Activated naive CD4-positive, alpha-beta T cell treated with anti-CD3 and anti-CD28 coated beads, Interleukin-2, amount 10 ng/mL, durations not matched to agents 7 days and 5 days (primary cell): Measurements from ENCODE around the gene DTX1.

ENCODE experiments used
- CTCF ChIA-PET: fragments of 350-600 bp; sonication (Branson Sonifier 250); formaldehyde crosslinking; loops from one replicate; lab custom pipeline; 2021; ENCODE audit warnings: antibody characterized with exemption; lab: Charles Lee
- DNase-seq: peaks from one replicate; pipeline ENCODE4 v3.0.0-alpha.2; 2020
- H3K27ac Mint-ChIP-seq: one replicate; pipeline ENCODE4 v1.8.0; 2021; ENCODE audit warnings: mild to moderate bottlenecking, moderate library complexity, mixed read lengths
- H3K27me3 Mint-ChIP-seq: one replicate; pipeline ENCODE4 v1.8.0; 2021; ENCODE audit warnings: mild to moderate bottlenecking, mixed read lengths
- H3K36me3 Mint-ChIP-seq: one replicate; pipeline ENCODE4 v1.8.0; 2021; ENCODE audit warnings: mixed read lengths
- H3K4me1 Mint-ChIP-seq: one replicate; pipeline ENCODE4 v1.8.0; 2021; ENCODE audit warnings: mixed read lengths
- H3K4me3 Mint-ChIP-seq: one replicate; pipeline ENCODE4 v1.8.0; 2021; ENCODE audit warnings: mild to moderate bottlenecking, moderate library complexity, mixed read lengths
- H3K9me3 Mint-ChIP-seq: one replicate; pipeline ENCODE4 v1.8.0; 2021; ENCODE audit warnings: mixed read lengths

The DTX1 gene

DNA sequence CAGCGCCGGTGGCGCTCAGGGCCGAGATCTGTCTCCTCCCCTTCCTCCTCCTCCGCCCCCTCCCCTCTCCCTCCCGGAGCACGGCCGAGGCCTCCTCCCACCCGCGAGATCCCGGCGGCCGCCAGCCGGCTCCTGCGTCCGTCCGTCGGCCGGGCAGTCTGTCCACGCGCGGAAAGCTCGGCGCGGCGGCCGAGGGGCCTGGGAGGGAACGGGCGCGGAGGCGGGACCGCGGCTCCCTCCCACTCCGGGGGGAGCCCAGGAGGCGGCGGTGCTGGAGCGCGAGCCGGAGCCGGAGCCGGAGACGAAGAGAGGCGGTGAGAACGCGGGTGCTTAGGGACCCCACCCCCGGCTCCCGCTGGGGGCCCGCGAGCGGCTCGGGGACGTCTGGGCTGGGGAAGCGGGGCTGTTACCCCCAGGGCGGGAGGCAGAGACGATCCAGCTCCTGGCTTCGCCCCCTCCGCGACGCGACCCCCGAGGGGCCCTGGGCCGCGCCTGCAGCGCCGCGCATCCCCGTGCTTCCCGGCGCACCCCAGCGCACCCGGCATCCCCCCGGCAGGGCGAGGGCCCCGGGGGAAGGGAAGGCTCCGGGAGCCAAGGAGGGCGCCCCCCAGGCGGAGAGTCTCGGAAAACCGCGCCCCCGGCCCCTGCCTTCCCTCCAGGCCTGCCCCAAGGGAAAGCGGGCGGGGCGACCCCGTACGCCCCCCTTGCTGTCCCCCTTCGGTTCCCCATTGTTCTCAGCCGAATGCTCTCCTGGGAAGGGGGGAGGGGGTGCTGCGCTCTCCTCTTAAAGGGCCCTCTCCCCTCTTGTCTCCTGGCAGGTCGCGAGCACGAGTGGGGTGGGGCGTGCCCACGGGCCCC is at the start of gene DTX1:
Gene DTX1, plus strand, starts transcription at position 100 of the 858 bp plus-strand sequence. CDS start 1,463 bp downstream, outside the sequence.
- Mint-ChIP-seq H3K27ac (no peak within 1 kb of the TSS), H3K4me3 (peak within 1 kb of the TSS; percentile 52), H3K4me1 (peaks cover 4% of the 10 kb centered on the region), H3K27me3 (peaks cover 47% of the 10 kb centered on the region), H3K36me3 (no peaks in the 10 kb centered on the region), H3K9me3 (no peaks in the 10 kb centered on the region)
- CTCF ChIA-PET, result no interaction called here
- peak; percentile 43 for DNase-seq

DNA sequence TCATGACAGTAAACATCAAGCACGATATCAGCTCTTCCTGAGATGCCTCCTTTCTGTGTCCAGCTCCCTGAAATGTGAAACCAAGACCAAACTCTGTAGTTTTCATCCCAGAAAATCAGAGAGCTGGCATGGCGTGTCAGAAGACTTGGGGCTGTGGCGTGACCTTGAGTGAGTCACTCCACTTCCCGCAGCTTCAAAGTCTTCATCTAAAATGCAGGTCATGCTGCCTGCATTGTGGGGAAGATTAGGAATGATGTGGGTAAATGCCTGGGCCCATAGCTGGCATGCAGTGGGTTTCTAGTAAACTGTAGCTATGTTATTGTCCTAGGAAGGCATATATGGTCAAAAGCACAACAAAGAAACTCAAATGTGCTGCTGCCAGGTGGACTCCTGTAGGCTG is 49.4 kb upstream of the DTX1 start:
- Mint-ChIP-seq H3K9me3 (peaks cover 14% of the 10 kb centered on the region), H3K27ac (no peak overlapping the region), H3K4me3 (no peak overlapping the region), H3K4me1 (no peaks in the 10 kb centered on the region), H3K27me3 (no peaks in the 10 kb centered on the region), H3K36me3 (peaks cover 91% of the 10 kb centered on the region)
- DNase-seq, result no peak
- CTCF ChIA-PET, result interaction anchor here (1.1 to 5.7 kb wide), 2 partner anchors 14 to 107 kb away, joined by 3 to 42 read pairs; no protein-coding TSS in a partner anchor

DNA sequence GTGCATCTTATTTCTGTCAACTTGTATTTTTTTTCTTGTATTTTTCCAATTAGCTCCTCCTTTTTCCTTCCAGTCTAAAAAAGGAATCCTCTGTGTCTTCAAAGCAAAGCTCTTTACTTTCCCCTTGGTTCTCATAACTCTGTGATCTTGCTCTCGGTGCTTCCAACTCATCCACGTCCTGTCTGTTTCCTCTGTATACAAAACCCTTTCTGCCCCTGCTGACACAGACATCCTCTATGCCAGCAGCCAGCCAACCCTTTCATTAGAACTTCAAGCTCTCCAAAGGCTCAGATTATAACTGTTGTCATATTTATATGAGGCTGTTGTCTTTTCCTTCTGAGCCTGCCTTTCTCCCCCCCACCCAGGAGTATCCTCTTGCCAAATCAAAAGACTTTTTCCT is 45.8 kb upstream of the DTX1 start:
- no peak for DNase-seq
- H3K9me3 Mint-ChIP-seq, result peaks cover 14% of the 10 kb centered on the region
- peaks cover 4% of the 10 kb centered on the region for H3K27me3 Mint-ChIP-seq
- H3K4me1 Mint-ChIP-seq, result no peaks in the 10 kb centered on the region
- H3K4me3 Mint-ChIP-seq, result no peak overlapping the region
- CTCF ChIA-PET, result interaction anchor here (2.2 kb wide), 1 partner anchor 17 kb away, joined by 8 read pairs; no protein-coding TSS in a partner anchor
- no peak overlapping the region for H3K27ac Mint-ChIP-seq
- peaks cover 63% of the 10 kb centered on the region for H3K36me3 Mint-ChIP-seq

DNA sequence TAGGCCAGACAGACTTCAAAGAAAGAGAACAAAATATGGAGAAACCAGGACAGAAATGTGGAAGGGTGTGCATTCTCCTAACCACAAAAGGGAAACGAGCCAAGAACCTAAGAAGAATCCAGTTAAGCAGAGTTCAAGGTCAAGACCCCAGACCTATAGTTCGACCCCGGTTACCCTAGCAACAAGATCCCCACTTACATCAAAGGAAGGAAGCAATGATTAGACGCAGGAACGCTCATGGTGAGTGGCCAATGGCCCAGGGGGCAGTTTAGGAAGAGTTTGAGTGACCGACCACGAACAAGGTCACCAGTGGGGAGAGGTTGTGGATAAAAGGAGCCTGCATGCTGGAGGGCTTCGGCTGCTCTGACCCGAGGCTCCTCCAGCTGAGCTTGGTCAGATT is 42.0 kb upstream of the DTX1 start:
- Mint-ChIP-seq H3K27ac (no peak overlapping the region), H3K27me3 (peaks cover 4% of the 10 kb centered on the region), H3K4me1 (no peaks in the 10 kb centered on the region), H3K36me3 (peaks cover 30% of the 10 kb centered on the region), H3K4me3 (no peak overlapping the region), H3K9me3 (peaks cover 14% of the 10 kb centered on the region)
- CTCF ChIA-PET, result interaction anchor here (1.0 kb wide), 1 partner anchor 21 kb away, joined by 3 read pairs; no protein-coding TSS in a partner anchor
- no peak for DNase-seq

DNA sequence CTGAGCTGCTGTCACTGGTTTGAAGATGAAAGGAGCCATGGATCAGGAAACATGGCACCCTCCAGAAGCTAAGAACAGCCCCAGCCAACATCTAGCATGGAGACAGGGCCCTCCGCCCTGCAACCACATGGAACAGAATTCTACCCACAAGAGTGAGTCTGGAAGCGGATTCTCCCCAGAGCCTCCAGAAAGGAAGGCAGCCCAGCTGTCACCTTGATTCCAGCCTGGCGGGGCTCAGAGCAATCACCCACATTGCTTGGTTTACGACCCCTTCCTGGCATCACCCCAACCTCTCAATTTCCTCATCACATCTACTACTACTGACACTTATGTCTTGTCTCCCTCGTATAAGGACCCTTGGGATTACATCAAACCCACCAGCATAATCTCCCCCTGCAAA is 39.7 kb upstream of the DTX1 start:
- CTCF ChIA-PET, result interaction anchor here (1.0 kb wide), 1 partner anchor 24 kb away, joined by 3 read pairs; no protein-coding TSS in a partner anchor
- DNase-seq, result no peak
- H3K36me3 Mint-ChIP-seq, result peaks cover 8% of the 10 kb centered on the region
- H3K27ac Mint-ChIP-seq, result no peak overlapping the region
- no peak overlapping the region for H3K4me3 Mint-ChIP-seq
- peaks cover 4% of the 10 kb centered on the region for H3K27me3 Mint-ChIP-seq
- H3K9me3 Mint-ChIP-seq, result peaks cover under 1% of the 10 kb centered on the region
- no peaks in the 10 kb centered on the region for H3K4me1 Mint-ChIP-seq

DNA sequence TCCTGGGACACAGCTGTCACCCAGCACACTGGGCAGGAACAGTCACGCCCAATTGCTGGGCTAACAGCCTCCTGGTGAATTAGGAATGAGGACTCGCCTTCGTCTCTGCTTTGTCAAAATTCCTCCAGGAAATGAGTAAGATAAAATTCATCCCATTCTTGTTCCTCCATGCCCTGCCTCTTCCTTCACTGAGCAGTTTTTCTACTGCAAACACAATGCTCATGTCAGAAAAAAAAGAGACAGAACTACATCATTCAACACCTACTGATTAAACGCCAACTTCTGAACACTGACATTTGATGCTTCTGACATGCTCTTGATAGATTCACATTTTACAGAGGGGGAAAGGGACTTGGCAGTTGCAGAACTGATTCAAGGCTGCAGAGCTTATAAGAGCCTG is 37.5 kb upstream of the DTX1 start:
- Mint-ChIP-seq H3K9me3 (no peaks in the 10 kb centered on the region), H3K4me3 (no peak overlapping the region), H3K36me3 (no peaks in the 10 kb centered on the region), H3K27ac (no peak overlapping the region), H3K4me1 (peaks cover 4% of the 10 kb centered on the region), H3K27me3 (peaks cover 12% of the 10 kb centered on the region)
- DNase-seq, result no peak
- CTCF ChIA-PET, result interaction anchor here (1.5 kb wide), 1 partner anchor 26 kb away, joined by 5 read pairs; no protein-coding TSS in a partner anchor

DNA sequence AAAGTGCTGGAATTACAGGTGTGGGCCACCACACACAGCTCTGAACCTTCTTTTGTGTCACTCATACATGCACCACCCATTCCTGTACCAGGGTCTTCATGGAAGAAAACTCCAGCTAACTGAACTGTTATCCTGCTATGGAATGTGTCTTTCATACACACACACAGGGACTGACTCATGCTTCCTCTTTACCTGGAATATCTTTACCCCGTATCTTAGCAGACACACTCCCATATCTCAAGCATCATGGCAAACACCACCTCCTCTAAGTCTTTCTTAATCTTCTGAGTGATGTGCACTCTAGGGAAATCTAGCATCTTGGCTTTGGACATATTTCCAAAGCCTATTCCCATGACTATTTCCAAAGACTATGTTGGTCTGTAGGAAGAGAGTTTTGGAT is 35.0 kb upstream of the DTX1 start:
- CTCF ChIA-PET, result interaction anchor here (0.6 to 2.5 kb wide), 3 partner anchors 28 to 153 kb away, joined by 3 to 7 read pairs (median 3); no protein-coding TSS in a partner anchor
- H3K4me3 Mint-ChIP-seq, result no peak overlapping the region
- no peak for DNase-seq
- peaks cover 17% of the 10 kb centered on the region for H3K27me3 Mint-ChIP-seq
- H3K27ac Mint-ChIP-seq, result no peak overlapping the region
- no peaks in the 10 kb centered on the region for H3K36me3 Mint-ChIP-seq
- H3K4me1 Mint-ChIP-seq, result peaks cover 4% of the 10 kb centered on the region
- no peaks in the 10 kb centered on the region for H3K9me3 Mint-ChIP-seq

DNA sequence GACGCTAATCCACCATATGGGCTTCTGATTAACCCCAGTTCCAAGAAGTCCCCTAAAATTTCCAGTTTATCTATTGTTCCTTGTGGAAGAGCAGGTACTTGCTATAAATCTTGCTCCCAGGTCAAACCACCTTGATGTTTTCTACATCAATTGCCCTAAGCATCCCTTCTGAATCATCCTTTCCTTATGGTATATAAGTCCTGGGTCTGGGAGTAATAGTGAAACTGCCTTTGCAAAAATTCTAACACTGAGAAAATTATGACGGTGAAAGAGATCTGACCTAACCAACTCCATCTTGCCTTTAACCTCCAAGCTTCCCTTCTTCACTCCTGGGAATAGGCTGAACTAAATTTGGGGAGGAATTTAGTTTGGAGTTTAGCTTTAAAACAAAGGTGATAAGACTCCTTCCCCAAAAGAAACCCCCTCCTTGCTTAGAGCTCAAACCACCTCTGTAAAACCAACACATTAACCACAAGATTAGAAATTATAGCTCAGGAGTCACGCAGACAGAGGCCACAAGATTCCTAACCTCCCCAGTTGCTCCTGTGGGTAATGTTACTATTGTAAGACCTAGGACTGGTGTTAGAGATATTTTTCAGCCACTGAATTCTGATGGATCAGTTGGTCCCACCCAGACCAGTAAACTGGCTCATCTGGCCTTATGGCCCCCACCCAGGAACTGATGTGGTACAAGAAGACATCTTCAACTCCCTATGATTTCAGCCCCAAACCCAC is 33.8 kb upstream of the DTX1 start:
- peaks cover 4% of the 10 kb centered on the region for H3K4me1 Mint-ChIP-seq
- H3K9me3 Mint-ChIP-seq, result no peaks in the 10 kb centered on the region
- H3K27me3 Mint-ChIP-seq, result peaks cover 20% of the 10 kb centered on the region
- no peak for DNase-seq
- no peak overlapping the region for H3K27ac Mint-ChIP-seq
- CTCF ChIA-PET, result interaction anchor here (2.5 to 4.9 kb wide), 2 partner anchors 30 kb away, joined by 7 to 14 read pairs; no protein-coding TSS in a partner anchor
- no peak overlapping the region for H3K4me3 Mint-ChIP-seq
- no peaks in the 10 kb centered on the region for H3K36me3 Mint-ChIP-seq

DNA sequence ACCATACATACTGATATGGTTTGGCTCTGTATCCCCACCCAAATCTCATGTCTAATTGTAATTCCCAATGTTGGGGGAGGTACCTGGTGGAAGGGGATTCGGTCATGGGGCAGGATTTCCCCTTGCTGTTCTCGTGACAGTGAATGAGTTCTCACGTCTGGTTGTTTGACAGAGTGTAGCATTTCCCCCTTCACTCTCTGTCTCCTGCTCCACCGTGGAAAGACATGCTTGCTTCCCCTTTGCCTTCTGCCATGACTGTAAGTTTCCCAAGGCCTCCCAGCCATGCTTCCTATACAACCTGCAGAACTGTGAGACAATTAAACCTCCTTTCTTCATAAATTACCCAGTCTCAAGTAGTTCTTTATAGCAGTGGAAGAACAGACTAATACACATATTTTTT is 28.8 kb upstream of the DTX1 start:
- Mint-ChIP-seq H3K4me1 (peaks cover 3% of the 10 kb centered on the region), H3K4me3 (no peak overlapping the region), H3K36me3 (no peaks in the 10 kb centered on the region), H3K27me3 (peaks cover 26% of the 10 kb centered on the region), H3K27ac (no peak overlapping the region), H3K9me3 (no peaks in the 10 kb centered on the region)
- DNase-seq, result no peak
- CTCF ChIA-PET, result interaction anchor here (4.9 kb wide), 1 partner anchor 35 kb away, joined by 14 read pairs; no protein-coding TSS in a partner anchor

DNA sequence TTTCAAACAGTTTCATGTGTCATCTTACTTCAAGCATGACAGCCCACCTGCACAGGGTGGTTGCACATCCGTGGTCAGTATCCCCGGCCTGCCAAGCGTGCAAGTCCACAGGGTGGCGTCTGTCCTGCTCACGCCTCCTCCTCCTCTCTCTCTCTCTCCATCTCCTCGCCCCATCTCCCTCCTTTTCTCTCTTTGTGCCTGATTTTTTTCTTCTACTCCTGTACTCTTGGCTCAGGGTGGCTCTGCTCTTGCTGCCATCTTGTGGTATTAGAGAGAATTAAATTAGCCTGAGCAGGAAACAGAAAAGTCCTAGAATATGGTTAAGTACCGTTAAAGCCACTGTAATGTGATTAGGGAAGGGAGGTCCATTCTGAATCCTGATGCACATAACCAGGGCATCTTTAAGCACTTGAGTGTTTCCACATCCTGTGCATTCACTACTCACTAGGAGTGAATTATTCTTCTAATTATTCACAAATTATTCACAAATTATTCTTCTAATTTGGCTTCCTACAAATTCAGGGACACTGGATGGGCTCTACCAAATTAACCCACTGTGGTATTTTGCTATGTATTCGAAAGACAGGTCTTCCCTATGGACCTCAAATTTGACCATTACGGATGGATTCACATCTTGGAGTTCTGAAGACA is 25.5 kb upstream of the DTX1 start:
- Mint-ChIP-seq H3K36me3 (no peaks in the 10 kb centered on the region), H3K9me3 (no peaks in the 10 kb centered on the region), H3K4me1 (no peaks in the 10 kb centered on the region), H3K27ac (no peak overlapping the region), H3K27me3 (peaks cover 21% of the 10 kb centered on the region), H3K4me3 (no peak overlapping the region)
- no peak for DNase-seq
- CTCF ChIA-PET, result interaction anchor here (2.9 kb wide), 1 partner anchor 38 kb away, joined by 11 read pairs; no protein-coding TSS in a partner anchor

DNA sequence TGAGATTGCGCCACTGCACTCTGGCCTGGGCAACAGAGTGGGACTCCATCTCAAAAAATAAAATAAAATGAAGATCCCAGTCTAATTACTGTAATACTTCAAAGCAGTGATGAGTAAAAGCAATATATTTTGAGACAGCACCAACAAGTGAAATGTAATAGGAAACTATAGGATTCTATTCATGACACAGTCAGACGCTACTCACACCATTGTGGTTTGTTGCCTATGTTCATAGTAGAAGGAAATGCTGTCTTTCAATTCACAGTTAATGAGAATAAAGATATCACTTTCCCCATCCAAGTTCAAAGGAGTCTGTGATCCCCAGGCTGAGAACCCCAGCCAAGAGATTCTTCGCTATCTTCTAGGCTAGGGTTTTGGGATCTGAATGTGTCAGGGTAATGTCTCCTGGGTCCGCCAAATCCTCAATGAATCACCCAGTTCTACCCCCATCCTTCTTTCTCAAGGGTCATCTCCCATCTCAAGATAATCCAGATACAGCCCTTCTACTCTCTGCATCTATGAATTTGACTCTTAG is 16.6 kb upstream of the DTX1 start:
- DNase-seq, result no peak
- Mint-ChIP-seq H3K4me1 (no peaks in the 10 kb centered on the region), H3K36me3 (no peaks in the 10 kb centered on the region), H3K9me3 (no peaks in the 10 kb centered on the region), H3K27ac (no peak overlapping the region), H3K4me3 (no peak overlapping the region), H3K27me3 (peaks cover 29% of the 10 kb centered on the region)
- CTCF ChIA-PET, result interaction anchor here (1.1 to 1.9 kb wide), 2 partner anchors 58 to 133 kb away, joined by 3 to 5 read pairs; no protein-coding TSS in a partner anchor

DNA sequence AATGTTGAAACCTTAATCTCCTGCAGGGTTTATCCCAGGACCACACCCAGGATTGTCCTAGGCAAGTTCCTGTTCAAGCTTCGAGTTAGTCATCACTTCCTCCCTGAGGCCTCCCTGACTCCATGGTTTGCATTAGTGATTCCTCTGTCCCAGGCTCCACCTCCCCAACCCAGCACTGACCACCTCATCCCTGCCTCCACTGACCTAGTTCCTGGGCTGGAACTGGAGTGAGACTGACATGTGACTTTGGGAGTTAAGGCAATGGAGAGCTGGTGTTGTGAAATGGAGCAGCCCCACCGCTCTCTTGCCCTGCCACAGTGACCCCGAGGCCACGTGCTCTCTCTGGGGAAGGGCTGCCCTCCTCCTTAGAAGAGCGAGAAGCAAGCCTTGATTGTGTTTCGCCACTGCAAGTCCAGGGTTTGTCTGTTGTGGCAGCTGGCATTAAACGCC is 15.8 kb upstream of the DTX1 start:
- no peaks in the 10 kb centered on the region for H3K9me3 Mint-ChIP-seq
- DNase-seq, result no peak
- no peaks in the 10 kb centered on the region for H3K36me3 Mint-ChIP-seq
- H3K4me3 Mint-ChIP-seq, result no peak overlapping the region
- CTCF ChIA-PET, result interaction anchor here (0.8 to 1.9 kb wide), 3 partner anchors 20 to 132 kb away, joined by 3 to 5 read pairs (median 3); no protein-coding TSS in a partner anchor
- no peak overlapping the region for H3K27ac Mint-ChIP-seq
- H3K27me3 Mint-ChIP-seq, result peaks cover 30% of the 10 kb centered on the region
- no peaks in the 10 kb centered on the region for H3K4me1 Mint-ChIP-seq

DNA sequence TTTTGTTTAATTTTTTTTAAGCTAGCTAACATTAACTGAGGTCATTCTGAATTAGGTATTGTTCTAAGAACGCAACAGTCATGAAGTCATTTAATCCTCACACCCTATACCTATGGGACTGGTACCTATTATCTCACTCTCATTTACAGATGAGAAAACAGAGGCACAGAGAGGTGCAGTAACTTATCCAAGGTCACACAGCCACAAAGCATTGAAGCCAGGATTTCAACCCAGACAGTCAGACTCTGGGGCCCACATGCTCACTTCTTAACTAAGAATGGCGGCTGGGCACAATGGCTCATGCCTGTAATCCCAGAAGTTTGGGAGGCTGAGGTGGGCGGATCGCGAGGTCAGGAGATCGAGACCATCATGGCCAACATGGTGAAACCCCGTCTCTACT is 15.0 kb upstream of the DTX1 start:
- CTCF ChIA-PET, result interaction anchor here (0.8 to 1.9 kb wide), 2 partner anchors 21 to 57 kb away, joined by 3 to 5 read pairs; no protein-coding TSS in a partner anchor
- Mint-ChIP-seq H3K4me1 (no peaks in the 10 kb centered on the region), H3K9me3 (no peaks in the 10 kb centered on the region), H3K36me3 (no peaks in the 10 kb centered on the region), H3K4me3 (no peak overlapping the region), H3K27me3 (peaks cover 30% of the 10 kb centered on the region), H3K27ac (no peak overlapping the region)
- no peak for DNase-seq
